Cardiac septum (tissue), 1 donor: ENCODE results near the gene RNF123. TPM values are rescaled to one million over a fixed set of nuclear protein-coding genes. Genes with fewer than 3 reads are reported as not detected.
A peak's percentile ranks its signal among the peaks of the same experiment; 100 is the strongest.
"Not testable (repeated sequence)": the region's sequence is repeated elsewhere in the genome, so short reads cannot be mapped to it uniquely, and the experiment has no call there.

Experiments
- DNase-seq: peaks from one replicate; pipeline ENCODE4 v3.0.0-alpha.2; 2020; ENCODE audit warnings: low spot score
- intact Hi-C: fragments of 100-400 bp; cut with DNase I; formaldehyde crosslinking; loops from one replicate; pipeline ENCODE4 v1.14.0; 2022
- total RNA-seq: library from RNA; stranded (reverse); fragmentation: NEBNext Ultra II Directional; extraction: Animal tissue kit (Norgen Biotek cat#: 25700); gene quantifications from one replicate; pipeline ENCODE4 v1.2.1, GENCODE V29; 2021
- donor health status: DM: no; HTN: no; CAD: no.

The RNF123 gene
- total RNA-seq, 1 donor from 2014 or later, result 59.4 TPM

DNA sequence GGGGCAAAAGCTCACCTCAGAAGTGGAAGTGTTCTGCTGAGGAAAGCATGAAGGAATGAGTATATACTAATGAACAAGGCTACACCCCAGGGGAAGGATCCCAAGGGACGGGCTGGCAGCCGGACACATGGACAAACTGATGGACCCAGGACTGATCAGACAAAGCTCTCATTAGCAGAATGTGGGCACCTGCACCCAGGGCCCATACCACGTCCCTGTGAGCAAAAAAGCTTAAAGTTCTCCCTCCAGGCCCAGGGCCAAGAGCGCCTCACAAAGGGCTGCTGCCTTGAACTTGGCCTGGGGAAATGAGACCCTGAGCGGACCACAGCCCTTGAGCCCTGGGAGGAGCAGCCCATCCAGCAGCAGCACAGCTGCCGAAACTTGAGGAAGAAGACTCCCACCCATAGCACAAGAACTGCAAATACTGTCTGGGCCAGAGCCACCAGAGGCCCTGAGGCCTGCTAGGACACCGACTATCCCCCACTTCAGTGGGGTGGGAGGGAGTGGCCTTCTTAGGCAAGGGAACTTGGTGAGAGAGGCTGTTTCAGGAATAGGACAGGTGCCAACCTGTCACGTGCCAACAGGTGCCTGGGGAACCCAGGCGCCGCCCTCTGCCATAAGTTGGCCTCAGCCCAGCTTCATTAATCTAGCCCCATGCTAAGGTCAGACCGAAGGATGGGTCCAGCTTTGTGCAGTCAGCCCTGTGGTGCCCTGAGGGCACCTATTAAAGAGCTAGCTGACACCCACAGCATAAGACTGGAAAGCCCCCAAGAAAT, 36.7 kb downstream of the RNF123 start:
- intact Hi-C loops, result no loop called here
- peak; percentile 55 for DNase-seq

GRCh38 chr3:49727154-49727923, 38.0 kb downstream of the RNF123 start:
- peak; percentile 55 for DNase-seq

DNA sequence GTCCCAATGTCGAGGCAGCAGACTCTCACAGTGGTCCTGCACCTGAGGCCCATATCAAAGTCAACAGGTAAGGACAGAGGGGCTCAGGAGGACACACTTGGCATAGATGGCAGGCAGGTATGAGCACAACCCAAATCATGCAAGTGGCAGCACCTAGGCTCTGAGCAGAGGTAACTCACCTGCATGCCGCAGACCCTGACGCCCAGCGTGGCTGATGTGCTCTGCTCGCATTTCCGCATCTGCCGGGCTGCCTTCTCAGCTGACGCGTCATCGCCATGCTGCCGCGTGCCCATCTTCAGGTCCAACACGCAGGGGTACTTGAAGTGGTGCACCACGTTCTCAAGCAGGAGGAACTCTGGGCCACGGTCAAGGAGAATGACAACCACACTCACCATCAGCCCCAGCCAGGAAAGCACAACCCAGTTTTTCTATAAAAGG, 38.6 kb downstream of the RNF123 start:
- intact Hi-C loops, result no loop called here
- peak; percentile 65 for DNase-seq

More at GRCh38 chr3:49727154-49727923, 38.0 kb downstream of the RNF123 start:
- intact Hi-C loops, result no loop called here

DNA sequence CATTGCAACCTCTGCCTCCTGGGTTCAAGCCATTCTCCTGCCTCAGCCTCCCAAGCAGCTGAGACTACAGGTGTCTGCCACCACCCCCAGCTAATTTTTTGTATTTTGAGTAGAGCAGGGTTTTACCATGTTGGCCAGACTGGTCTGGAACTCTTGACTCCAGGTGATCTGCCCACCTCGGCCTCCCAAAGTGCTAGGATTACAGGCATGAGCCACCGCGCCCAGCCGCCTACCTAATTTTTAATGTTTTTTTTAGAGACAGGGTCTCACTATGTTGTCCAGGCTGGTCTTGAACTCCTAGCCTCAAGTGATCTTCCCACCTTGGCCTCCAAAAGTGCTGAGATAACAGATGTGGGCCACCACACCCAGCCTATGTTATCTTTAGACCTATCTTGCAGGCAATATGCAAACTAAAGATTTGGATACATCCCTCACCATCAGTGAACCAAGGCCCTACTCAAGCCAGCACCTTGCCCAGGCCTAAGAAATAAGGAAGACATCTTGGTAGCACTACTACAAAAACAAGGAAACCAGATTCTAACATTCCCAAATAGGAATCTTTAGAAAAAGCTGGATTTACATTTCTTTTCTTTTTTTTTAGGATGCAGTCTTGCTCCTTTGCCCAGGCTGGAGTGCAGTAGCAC, 40.7 kb downstream of the RNF123 start:
- intact Hi-C loops, result no loop called here
- no peak for DNase-seq

GRCh38 chr3:49732597-49732996, 43.2 kb downstream of the RNF123 start:
- DNase-seq, result no peak
- intact Hi-C loops, result no loop called here

DNA sequence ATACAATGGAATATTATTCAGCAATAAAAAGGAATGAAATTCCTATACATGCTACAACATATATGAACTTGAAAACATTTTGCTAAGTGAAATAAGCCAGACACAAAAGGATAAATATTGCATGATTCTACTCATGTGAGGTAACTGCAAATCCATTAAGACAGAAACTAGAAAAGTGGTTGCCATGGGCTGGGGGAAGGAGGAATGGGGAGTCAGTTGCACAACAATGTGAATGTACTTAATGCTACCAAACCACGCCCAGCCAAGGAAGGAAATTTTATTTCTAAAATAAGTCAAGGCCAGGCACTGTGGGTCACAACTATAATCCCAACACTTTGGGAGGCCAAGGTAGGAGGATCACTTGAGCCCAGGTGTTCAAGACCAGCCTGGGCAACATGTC, 44.2 kb downstream of the RNF123 start:
- no peak for DNase-seq
- intact Hi-C loops, result no loop called here

GRCh38 chr3:49734752-49735151, 45.4 kb downstream of the RNF123 start:
- intact Hi-C loops, result no loop called here
- no peak for DNase-seq

GRCh38 chr3:49738067-49738713, 48.8 kb downstream of the RNF123 start:
- intact Hi-C loops, result no loop called here
- peak; percentile 54 for DNase-seq

DNA sequence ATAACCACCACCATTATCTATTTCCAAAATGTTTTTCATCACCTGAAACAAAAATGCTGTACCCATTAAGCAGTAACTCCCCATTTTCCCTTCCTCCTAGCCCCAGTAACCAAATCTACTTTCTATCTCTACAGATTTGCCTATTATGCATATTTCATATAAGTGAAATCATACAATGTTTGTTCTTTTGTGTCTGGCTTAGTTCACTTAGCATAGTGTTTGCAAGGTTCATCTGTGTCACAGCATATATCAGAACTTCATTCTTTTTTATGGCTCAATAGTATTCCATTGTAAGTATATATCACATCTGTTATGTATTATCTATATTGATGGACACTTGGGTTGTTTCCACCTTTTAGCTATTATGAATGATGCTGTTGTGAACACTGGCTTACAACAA, 51.1 kb downstream of the RNF123 start:
- no peak for DNase-seq
- intact Hi-C loops, result no loop called here

GRCh38 chr3:49745986-49746385, 56.6 kb downstream of the RNF123 start:
- DNase-seq, result no peak
- intact Hi-C loops, result no loop called here

DNA sequence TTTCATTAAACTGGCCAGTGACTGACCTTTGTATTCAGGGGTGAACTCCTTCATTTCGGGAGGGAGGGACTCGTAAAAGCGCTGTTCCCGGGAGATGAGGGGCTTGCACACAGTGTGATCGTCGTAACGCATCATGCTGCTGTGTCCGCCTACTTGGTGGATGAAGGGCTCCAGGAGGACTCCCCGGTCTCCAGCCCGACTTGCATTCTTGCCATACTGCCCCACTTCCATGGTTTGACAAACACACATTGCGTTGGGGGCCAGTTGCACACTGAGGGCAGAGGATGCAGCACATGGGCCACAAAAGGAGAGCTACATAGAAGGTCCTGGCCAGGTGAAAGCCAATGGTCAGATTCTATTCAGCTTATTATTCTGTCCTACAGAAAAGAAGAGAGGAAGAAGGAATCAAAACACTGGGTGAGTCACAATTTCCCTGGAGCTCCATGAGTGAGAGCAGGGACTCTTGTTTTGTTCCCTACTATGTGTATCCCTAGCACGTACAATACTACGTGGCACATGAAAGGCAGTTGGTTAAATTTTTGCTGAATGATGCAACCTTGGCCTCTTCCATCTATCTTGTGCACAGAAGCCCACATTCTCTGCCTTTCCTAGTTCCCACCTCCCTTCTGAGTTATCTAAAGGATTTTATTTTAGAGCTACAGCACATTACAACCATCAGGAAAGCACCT, 58.6 kb downstream of the RNF123 start:
- intact Hi-C loops, result no loop called here
- no peak for DNase-seq

GRCh38 chr3:49748874-49749273, 59.5 kb downstream of the RNF123 start:
- intact Hi-C loops, DNase-seq: not testable (repeated sequence)

DNA sequence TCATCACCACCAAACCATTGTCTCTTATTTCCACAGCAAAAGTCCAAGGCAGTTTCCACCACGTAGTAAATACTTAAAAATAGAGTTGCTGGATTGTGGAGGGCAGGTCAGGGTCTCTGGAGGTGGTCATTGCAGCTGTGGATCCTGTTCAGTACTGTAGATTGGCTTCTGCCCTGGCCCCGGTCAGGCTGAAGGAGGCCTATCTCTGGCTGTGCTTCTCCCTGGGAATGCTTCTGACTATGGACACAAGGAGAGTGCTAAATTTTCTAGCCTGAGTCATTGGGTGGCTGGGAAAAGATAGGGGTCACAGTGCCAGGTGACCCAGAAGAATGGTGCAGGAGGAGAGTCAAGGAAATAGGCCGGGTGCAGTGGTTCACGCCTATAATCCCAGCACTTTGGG, 60.7 kb downstream of the RNF123 start:
- intact Hi-C loops, result no loop called here
- DNase-seq, result no peak

GRCh38 chr3:49751501-49751900, 62.1 kb downstream of the RNF123 start:
- intact Hi-C loops, result no loop called here
- no peak for DNase-seq

DNA sequence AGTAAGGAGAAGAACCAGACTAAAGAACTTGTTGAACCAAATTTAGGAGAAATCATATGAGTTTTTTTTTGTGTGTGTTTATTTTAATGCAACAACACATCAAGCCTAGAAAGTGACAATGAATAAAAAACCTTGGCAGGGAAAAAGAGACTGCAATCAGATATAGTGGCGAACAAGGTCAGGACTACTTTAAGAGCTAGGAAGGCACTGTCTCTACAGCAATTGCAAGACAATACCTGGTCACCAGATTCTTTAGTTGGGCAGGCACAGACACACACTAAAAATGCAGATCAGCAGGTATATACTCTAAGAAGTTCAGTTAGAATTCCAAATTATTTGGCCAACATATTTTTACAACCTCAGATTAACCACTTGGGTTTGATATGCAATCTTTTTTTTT, 65.2 kb downstream of the RNF123 start:
- DNase-seq, result no peak
- intact Hi-C loops, result no loop called here

DNA sequence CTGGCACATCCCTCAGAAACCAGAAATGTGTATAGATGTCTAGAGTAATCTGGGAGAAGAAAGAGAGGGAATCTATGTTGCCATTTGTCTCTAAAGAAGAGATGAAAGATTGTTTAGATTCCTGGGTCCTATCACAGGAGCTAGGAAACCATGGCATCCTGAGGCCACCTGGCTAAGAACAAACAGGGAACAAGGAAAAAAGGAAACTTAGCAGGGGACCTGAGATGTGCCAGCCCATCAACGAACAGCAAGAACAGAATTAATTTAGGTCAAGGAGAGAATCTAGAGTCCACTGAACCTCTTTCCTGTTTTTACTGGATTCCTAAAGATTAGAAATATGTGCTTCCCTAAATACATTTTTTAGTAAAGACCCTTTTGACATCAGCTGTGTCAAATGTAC, 66.7 kb downstream of the RNF123 start:
- intact Hi-C loops, result no loop called here

GRCh38 chr3:49757197-49757596, 67.8 kb downstream of the RNF123 start:
- DNase-seq, result no peak
- intact Hi-C loops, result no loop called here

More for the DNA sequence above, 66.7 kb downstream of the RNF123 start:
- no peak for DNase-seq

DNA sequence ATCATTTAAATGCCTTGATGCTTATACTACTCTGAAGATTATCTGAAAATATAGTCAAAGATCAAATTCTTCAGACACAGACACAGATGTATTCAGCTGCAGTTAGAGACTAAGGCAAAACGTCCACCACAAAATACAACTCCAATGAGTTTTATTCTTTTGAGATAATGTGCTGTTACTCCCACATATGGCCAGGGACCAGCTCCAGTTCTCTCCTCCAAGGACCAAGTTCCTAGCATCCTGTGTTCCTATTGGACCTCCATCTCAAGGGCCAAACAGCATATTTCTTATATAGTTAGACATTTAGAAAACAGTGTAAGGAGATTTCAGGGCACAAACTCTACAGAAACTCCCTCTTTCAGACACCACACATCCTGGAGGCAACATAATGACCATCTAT, 69.9 kb downstream of the RNF123 start:
- intact Hi-C loops, result no loop called here
- no peak for DNase-seq

- intact Hi-C loops, result no loop called here
- DNase-seq, result no peak
Observed at GRCh38 chr3:49761661-49762060, 72.3 kb downstream of the RNF123 start.
